Activated CD8-positive, alpha-beta T cell treated with anti-CD3 and anti-CD28 coated beads for 36 hours (primary cell): Measurements from ENCODE around the gene PAQR7. TPM values are rescaled to one million over a fixed set of nuclear protein-coding genes. Genes with fewer than 3 reads are reported as not detected.
"Not testable (repeated sequence)": the region's sequence is repeated elsewhere in the genome, so short reads cannot be mapped to it uniquely, and the experiment has no call there.

Experiments
- ATAC-seq: fragments of 200-7000 bp; cut with Tn5 transposase; one replicate; pipeline ENCODE4 v1.10.0; 2021; ENCODE audit warnings: mild to moderate bottlenecking, moderate library complexity
- CTCF ChIA-PET: fragments of 350-600 bp; sonication (Branson Sonifier 250); formaldehyde crosslinking; loops from one replicate; lab custom pipeline; 2021; ENCODE audit warnings: antibody characterized with exemption; lab: Charles Lee
- POLR2A ChIA-PET: fragments of 350-600 bp; sonication (Branson Sonifier 250); formaldehyde crosslinking; loops from one replicate; lab custom pipeline; 2021; ENCODE audit warnings: antibody characterized with exemption; lab: Charles Lee
- DNase-seq: peaks from one replicate; pipeline ENCODE4 v3.0.0-alpha.2; 2020
- H3K27ac Mint-ChIP-seq: one replicate; pipeline ENCODE4 v1.8.0; 2021; ENCODE audit warnings: mild to moderate bottlenecking, mixed read lengths
- H3K27me3 Mint-ChIP-seq: one replicate; pipeline ENCODE4 v1.8.0; 2021; ENCODE audit warnings: mixed read lengths
- H3K36me3 Mint-ChIP-seq: one replicate; pipeline ENCODE4 v1.8.0; 2021; ENCODE audit warnings: low read depth, mixed read lengths
- H3K4me1 Mint-ChIP-seq: one replicate; pipeline ENCODE4 v1.8.0; 2021; ENCODE audit warnings: low read depth, mixed read lengths
- H3K4me3 Mint-ChIP-seq: one replicate; pipeline ENCODE4 v1.8.0; 2021; ENCODE audit warnings: mild to moderate bottlenecking, moderate library complexity, mixed read lengths
- H3K9me3 Mint-ChIP-seq: one replicate; pipeline ENCODE4 v1.8.0; 2021; ENCODE audit warnings: mixed read lengths
- CTCF ChIP-seq: fragments of 200-600 bp; IDR thresholded peaks from one replicate; pipeline ENCODE4 v1.8.0; 2022; ENCODE audit warnings: antibody characterized with exemption, mild to moderate bottlenecking
- intact Hi-C: fragments of 100-400 bp; cut with micrococcal nuclease; formaldehyde crosslinking; loops from one replicate; pipeline ENCODE4 v1.10.0; 2022
- total RNA-seq, 2 experiments: library from RNA; stranded (reverse); gene quantifications; one replicate each; pipeline ENCODE4 v1.2.3, GENCODE V29; 2021

Gene PAQR7
- total RNA-seq, 2 experiments from 2014 or later, result 6.8 to 8.0 TPM

GRCh38 chr1:25845664-25846063 is 29.8 kb downstream of the PAQR7 start:
- POLR2A ChIA-PET, result interaction anchor here (0.7 to 1.1 kb wide), 2 partner anchors 8 to 15 kb away, joined by 3 read pairs; no protein-coding TSS in a partner anchor

GRCh38 chr1:25844536-25845337 is 30.8 kb downstream of the PAQR7 start:
- Mint-ChIP-seq H3K27me3 (no peaks in the 10 kb centered on the region), H3K27ac (no peak overlapping the region), H3K9me3 (peaks cover 5% of the 10 kb centered on the region), H3K36me3 (peaks cover 3% of the 10 kb centered on the region), H3K4me1 (no peaks in the 10 kb centered on the region), H3K4me3 (no peak overlapping the region)
- CTCF ChIA-PET, result interaction anchor here (0.9 to 1.9 kb wide), 3 partner anchors 23 to 588 kb away, joined by 3 to 6 read pairs (median 3); no protein-coding TSS in a partner anchor
- DNase-seq, result no peak
- TF ChIP-seq CTCF, result no peak
- intact Hi-C loops, result no loop called here
- ATAC-seq, result no peak
- POLR2A ChIA-PET, result interaction anchor here (0.7 to 3.4 kb wide), 4 partner anchors 14 to 169 kb away, joined by 3 to 8 read pairs (median 4); no protein-coding TSS in a partner anchor

More at GRCh38 chr1:25845664-25846063, 29.8 kb downstream of the PAQR7 start:
- H3K27ac Mint-ChIP-seq, result no peak overlapping the region
- DNase-seq (no peak), ATAC-seq (no peak)
- H3K9me3 Mint-ChIP-seq, result no peaks in the 10 kb centered on the region
- no peak overlapping the region for H3K4me3 Mint-ChIP-seq
- H3K36me3 Mint-ChIP-seq, result no peaks in the 10 kb centered on the region
- H3K27me3 Mint-ChIP-seq, result no peaks in the 10 kb centered on the region
- CTCF ChIA-PET, result interaction anchor here (1.9 kb wide), 1 partner anchor 50 kb away, joined by 6 read pairs; no protein-coding TSS in a partner anchor
- intact Hi-C loops, result no loop called here
- TF ChIP-seq CTCF, result no peak
- H3K4me1 Mint-ChIP-seq, result no peaks in the 10 kb centered on the region

DNA sequence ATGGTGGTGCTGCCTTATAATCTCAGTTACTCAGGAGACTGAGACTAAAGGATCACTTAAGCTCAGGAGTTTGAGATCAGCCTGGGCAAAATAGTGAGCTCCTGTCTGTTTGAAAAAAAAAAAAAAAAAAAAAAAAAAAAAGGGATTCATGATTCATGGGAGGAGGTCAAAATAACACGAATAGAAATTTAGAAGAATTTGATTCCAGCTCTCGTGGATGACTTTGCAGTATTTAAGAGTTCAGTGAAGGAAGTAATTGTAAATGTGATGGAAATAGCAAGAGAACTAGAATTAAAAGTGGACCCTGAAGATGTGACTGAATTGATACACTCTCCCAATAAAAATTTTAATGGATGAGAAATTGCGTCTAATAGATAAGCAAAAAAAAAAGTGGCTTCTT is 32.0 kb downstream of the PAQR7 start:
- ChIA-PET CTCF (interaction anchor here (0.9 kb wide), 1 partner anchor 587 kb away, joined by 3 read pairs; no protein-coding TSS in a partner anchor), POLR2A (interaction anchor here (3.4 kb wide), 1 partner anchor 14 kb away, joined by 8 read pairs; no protein-coding TSS in a partner anchor)
- Mint-ChIP-seq H3K27ac (no peak overlapping the region), H3K4me1 (no peaks in the 10 kb centered on the region), H3K9me3 (peaks cover 5% of the 10 kb centered on the region), H3K27me3 (no peaks in the 10 kb centered on the region), H3K36me3 (peaks cover 5% of the 10 kb centered on the region), H3K4me3 (no peak overlapping the region)
- DNase-seq (no peak), ATAC-seq (no peak)
- intact Hi-C loops, result no loop called here
- TF ChIP-seq CTCF, result no peak

DNA sequence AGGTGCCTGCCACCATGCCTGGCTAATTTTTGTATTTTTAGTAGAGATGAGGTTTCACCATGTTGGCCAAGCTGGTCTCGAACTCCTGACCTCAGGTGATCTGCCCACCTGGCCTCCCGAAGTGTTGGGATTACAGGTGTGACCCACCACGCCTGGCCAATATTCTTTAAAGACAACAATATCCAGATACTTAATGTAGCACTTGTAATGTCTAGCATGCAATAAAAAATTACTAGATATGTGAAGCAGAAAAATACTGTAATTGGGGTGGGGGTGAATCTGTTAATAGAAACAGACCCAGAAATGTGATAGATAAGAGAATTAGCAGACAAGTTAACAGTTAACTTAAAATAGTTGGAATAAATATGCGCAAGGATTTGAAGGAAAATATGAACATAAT is 35.7 kb downstream of the PAQR7 start:
- H3K27ac Mint-ChIP-seq, H3K4me1 Mint-ChIP-seq, DNase-seq, CTCF ChIA-PET, ATAC-seq, H3K27me3 Mint-ChIP-seq, H3K4me3 Mint-ChIP-seq, intact Hi-C loops, H3K9me3 Mint-ChIP-seq: not testable (repeated sequence)
- peaks cover 16% of the 10 kb centered on the region for H3K36me3 Mint-ChIP-seq
- POLR2A ChIA-PET, result interaction anchor here (1.1 kb wide), 1 partner anchor 11 kb away, joined by 4 read pairs; no protein-coding TSS in a partner anchor

DNA sequence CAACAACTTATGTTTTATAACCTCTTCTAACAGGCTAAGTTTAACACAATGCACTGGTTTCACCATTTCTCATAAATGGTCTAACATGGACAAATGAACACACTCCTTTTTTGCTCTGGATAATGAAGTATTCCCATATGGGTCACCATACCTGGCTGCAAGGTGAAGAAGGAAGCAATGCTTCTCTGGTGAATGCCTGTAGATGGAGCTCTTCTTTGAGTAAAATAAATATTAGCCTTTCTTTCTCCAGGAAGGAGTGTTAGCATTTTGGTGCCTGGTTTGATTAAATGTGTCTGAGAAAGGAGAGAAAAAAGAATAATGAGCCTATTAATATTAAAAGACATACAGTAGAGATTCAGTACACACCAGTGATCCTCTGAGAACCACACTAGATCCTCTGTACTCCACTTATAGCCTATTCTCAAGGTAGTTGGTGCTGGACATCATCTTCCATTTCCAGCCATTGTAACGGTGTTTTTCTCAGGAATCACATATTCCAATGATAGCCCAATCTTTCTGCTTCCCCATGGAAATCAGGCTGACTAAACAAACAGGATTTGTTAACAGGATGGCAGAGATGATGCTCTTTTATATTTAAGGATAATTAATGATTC is 38.1 kb downstream of the PAQR7 start:
- peaks cover under 1% of the 10 kb centered on the region for H3K4me1 Mint-ChIP-seq
- peaks cover 24% of the 10 kb centered on the region for H3K36me3 Mint-ChIP-seq
- peak; percentile 46 for TF ChIP-seq CTCF
- H3K4me3 Mint-ChIP-seq, result no peak overlapping the region
- no peak overlapping the region for H3K27ac Mint-ChIP-seq
- H3K9me3 Mint-ChIP-seq, result peaks cover 5% of the 10 kb centered on the region
- H3K27me3 Mint-ChIP-seq, result no peaks in the 10 kb centered on the region
- intact Hi-C loops, result no loop called here
- ChIA-PET POLR2A (no interaction called here), CTCF (interaction anchor here (0.9 to 1.3 kb wide), 2 partner anchors 15 to 52 kb away, joined by 3 read pairs; no protein-coding TSS in a partner anchor)
- DNase-seq (no peak), ATAC-seq (no peak)
